ENCODE measurements around the gene MUS81. TPM values are rescaled to one million over a fixed set of nuclear protein-coding genes. Genes with fewer than 3 reads are reported as not detected.
"Not testable (repeated sequence)": the region's sequence is repeated elsewhere in the genome, so short reads cannot be mapped to it uniquely, and the experiment has no call there.

The MUS81 gene
- total RNA-seq, 1 donor from 2014 or later = 35.5 TPM

- DNase-seq (ENCODE audit: missing footprints) (peak; percentile 91), ATAC-seq (no peak)
- intact Hi-C loops (cut with DNase I) = loop anchor here (1.0 kb wide), 1 partner anchor 104 kb away; no protein-coding TSS in a partner anchor
Observed at GRCh38 chr11:65884716-65885092, 24.5 kb downstream of the MUS81 start.

GRCh38 chr11:65885231-65885630 is 25.0 kb downstream of the MUS81 start:
- DNase-seq (ENCODE audit: missing footprints) (no peak), ATAC-seq (no peak)
- intact Hi-C loops (cut with DNase I) = no loop called here

GRCh38 chr11:65885808-65886536 is 25.7 kb downstream of the MUS81 start:
- intact Hi-C loops (cut with DNase I) = no loop called here
- ATAC-seq (no peak), DNase-seq (ENCODE audit: missing footprints) (no peak)

- no peak for DNase-seq (ENCODE audit: missing footprints)
- intact Hi-C loops (cut with DNase I) = no loop called here
- no peak for ATAC-seq
Observed at GRCh38 chr11:65886826-65887722, 26.8 kb downstream of the MUS81 start.

- intact Hi-C loops (cut with DNase I) = loop anchor here (1.0 kb wide), 2 partner anchors 32 to 74 kb away; partner anchors contain the start of genes C11orf68, DRAP1 and SART1
- DNase-seq (ENCODE audit: missing footprints) = no peak
- no peak for ATAC-seq
Observed at GRCh38 chr11:65887723-65888162, 27.5 kb downstream of the MUS81 start.

GRCh38 chr11:65888163-65888814 is 28.1 kb downstream of the MUS81 start, which contains the start of gene FIBP:
Gene FIBP (minus strand): TSS chr11:65888471. CDS start chr11:65888418, 53 bp downstream.
- intact Hi-C loops (cut with DNase I) = loop anchor here (1.0 kb wide), 2 partner anchors 31 to 73 kb away; partner anchors contain the start of genes C11orf68, DRAP1 and SART1
- peak; percentile 99 for DNase-seq (ENCODE audit: missing footprints)
- ATAC-seq = peak; percentile 88

- ATAC-seq (peak; percentile 85), DNase-seq (ENCODE audit: missing footprints) (peak; percentile 99)
- intact Hi-C loops (cut with DNase I) = loop anchor here (1.0 kb wide), 1 partner anchor 26 kb away; no protein-coding TSS in a partner anchor
Observed at GRCh38 chr11:65890324-65891218, 30.3 kb downstream of the MUS81 start, which contains the start of gene CCDC85B. Gene CCDC85B (plus strand): TSS chr11:65890673. CDS start chr11:65890784, 111 bp downstream.

- DNase-seq (ENCODE audit: missing footprints) (peak; percentile 82), ATAC-seq (no peak)
- intact Hi-C loops (cut with DNase I) = no loop called here
Observed at GRCh38 chr11:65891219-65892136, 31.2 kb downstream of the MUS81 start.

- ATAC-seq; DNase-seq (ENCODE audit: missing footprints); intact Hi-C loops (cut with DNase I): not testable (repeated sequence)
Observed at GRCh38 chr11:65892137-65892540, 31.9 kb downstream of the MUS81 start.

- intact Hi-C loops (cut with DNase I) = no loop called here
- ATAC-seq (no peak), DNase-seq (ENCODE audit: missing footprints) (no peak)
Observed at GRCh38 chr11:65892661-65893317, 32.6 kb downstream of the MUS81 start.

GRCh38 chr11:65894034-65894591 is 33.9 kb downstream of the MUS81 start:
- ATAC-seq (no peak), DNase-seq (ENCODE audit: missing footprints) (no peak)
- intact Hi-C loops (cut with DNase I) = no loop called here

- no peak for DNase-seq (ENCODE audit: missing footprints)
- intact Hi-C loops (cut with DNase I) = no loop called here
- ATAC-seq = no peak
Observed at GRCh38 chr11:65895482-65895981, 35.3 kb downstream of the MUS81 start.

- intact Hi-C loops (cut with DNase I) = no loop called here
- ATAC-seq (no peak), DNase-seq (ENCODE audit: missing footprints) (no peak)
Observed at GRCh38 chr11:65896034-65896999, 36.1 kb downstream of the MUS81 start.

GRCh38 chr11:65897020-65897471 is 36.8 kb downstream of the MUS81 start:
- DNase-seq (ENCODE audit: missing footprints) (no peak), ATAC-seq (no peak)
- intact Hi-C loops (cut with DNase I) = no loop called here

All from Right ventricle myocardium inferior (tissue), 1 donor.